Right lobe of liver (tissue), 6 donors: ENCODE results near the gene AFMID. TPM values are rescaled to one million over a fixed set of nuclear protein-coding genes. Genes with fewer than 3 reads are reported as not detected.

ENCODE experiments used
- ATAC-seq, 4 donors: fragments of 200-7000 bp; cut with Tn5 transposase; one replicate each; pipeline ENCODE4 v1.9.1; 2020; ENCODE audit warnings: mild to moderate bottlenecking in 4 of 4, moderate library complexity in 4 of 4
- DNase-seq, 3 donors: peaks; one replicate each; pipeline ENCODE4 v3.0.0-alpha.2; 2020
- H3K27ac ChIP-seq, 3 donors: fragments of 200-600 bp; one replicate each; pipeline ENCODE4 v1.8.0; 2022
- H3K27me3 ChIP-seq, 2 donors: fragments of 200-600 bp; one replicate each; pipeline ENCODE4 v1.8.0; 2022
- H3K36me3 ChIP-seq, 4 donors: fragments of 200-600 bp; sonication (generic) in 1 of 4; one replicate each; pipeline versions ENCODE4 v1.5.1 to v1.8.0; 2017 to 2022; ENCODE audit warnings: control low read depth in 1 of 4
- H3K4me1 ChIP-seq, 4 donors: fragments of 200-600 bp; sonication (generic) in 1 of 4; one replicate each; pipeline versions ENCODE4 v1.5.1 to v1.8.0; 2017 to 2022; ENCODE audit warnings: control low read depth in 1 of 4
- H3K4me3 ChIP-seq, 3 donors: fragments of 200-600 bp; one replicate each; pipeline ENCODE4 v1.8.0; 2022
- H3K9me3 ChIP-seq, 4 donors: fragments of 200-600 bp; sonication (generic) in 1 of 4; one replicate each; pipeline versions ENCODE4 v1.5.1 to v1.8.0; 2017 to 2022; ENCODE audit warnings: control low read depth in 1 of 4
- POLR2A ChIP-seq: fragments of 450-650 bp; IDR thresholded peaks from one replicate; pipeline ENCODE4 v1.6.1; 2017; ENCODE audit warnings: antibody characterized with exemption, mild to moderate bottlenecking
- WGBS: methylation state at CpG from one replicate; pipeline ENCODE4 v1.1.6; 2018; ENCODE audit warnings: low coverage, low lambda C conversion rate; ENCODE audit not compliant: insufficient coverage; ENCODE audit errors: missing lambda C conversion rate; 5-methylcytosine and 5-hydroxymethylcytosine counted together
- intact Hi-C, 2 donors: fragments of 100-400 bp; cut with DNase I; formaldehyde crosslinking; loops; one replicate each; pipeline versions ENCODE4 v1.11.2 to v1.14.1; 2022
- total RNA-seq, 6 experiments: library from RNA; depleted of rRNA in 2 of 6; stranded (reverse); fragments of >200 nt in 2 of 6; fragmentation: NEBNext Ultra II Directional in 3 of 6; extraction: Animal tissue kit (Norgen Biotek cat#: 25700) in 3 of 6; gene quantifications; one replicate each; pipeline versions ENCODE4 v1.1.0 to v1.2.4, GENCODE V29; 2016 to 2023
- TF ChIP-seq, protein P1 (sequence below), 4 donors: fragments of 200-600 bp in 3 of 4; fragments of 450-650 bp in 1 of 4; IDR thresholded peaks; one replicate each; pipeline versions ENCODE4 v1.5.1 to v1.8.0; 2016 to 2022; ENCODE audit warnings: antibody characterized with exemption in 4 of 4, mild to moderate bottlenecking in 2 of 4
- donor health status: DM: no; HTN: yes; CAD: no.
- donor health status: DM: no; HTN: no; CAD: no.
- donor health status: DM: no; HTN: no; CAD: no.
- donor health status: DM: no; HTN: yes; CAD: no.
- donor health status: DM: no; HTN: yes; CAD: no.

AFMID gene
- total RNA-seq, 6 experiments from 2014 or later = 96.6 to 156 (median 142) TPM

- no peak overlapping the region for H3K4me3 ChIP-seq
- H3K36me3 ChIP-seq = no peaks in the 10 kb centered on the region
- H3K4me1 ChIP-seq = no peaks in the 10 kb centered on the region
- TF ChIP-seq, protein P1, sequence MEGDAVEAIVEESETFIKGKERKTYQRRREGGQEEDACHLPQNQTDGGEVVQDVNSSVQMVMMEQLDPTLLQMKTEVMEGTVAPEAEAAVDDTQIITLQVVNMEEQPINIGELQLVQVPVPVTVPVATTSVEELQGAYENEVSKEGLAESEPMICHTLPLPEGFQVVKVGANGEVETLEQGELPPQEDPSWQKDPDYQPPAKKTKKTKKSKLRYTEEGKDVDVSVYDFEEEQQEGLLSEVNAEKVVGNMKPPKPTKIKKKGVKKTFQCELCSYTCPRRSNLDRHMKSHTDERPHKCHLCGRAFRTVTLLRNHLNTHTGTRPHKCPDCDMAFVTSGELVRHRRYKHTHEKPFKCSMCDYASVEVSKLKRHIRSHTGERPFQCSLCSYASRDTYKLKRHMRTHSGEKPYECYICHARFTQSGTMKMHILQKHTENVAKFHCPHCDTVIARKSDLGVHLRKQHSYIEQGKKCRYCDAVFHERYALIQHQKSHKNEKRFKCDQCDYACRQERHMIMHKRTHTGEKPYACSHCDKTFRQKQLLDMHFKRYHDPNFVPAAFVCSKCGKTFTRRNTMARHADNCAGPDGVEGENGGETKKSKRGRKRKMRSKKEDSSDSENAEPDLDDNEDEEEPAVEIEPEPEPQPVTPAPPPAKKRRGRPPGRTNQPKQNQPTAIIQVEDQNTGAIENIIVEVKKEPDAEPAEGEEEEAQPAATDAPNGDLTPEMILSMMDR (IDR thresholded peaks at IDR 0.05) = no peak
- no peak for TF ChIP-seq POLR2A
- no peaks in the 10 kb centered on the region for H3K9me3 ChIP-seq
- DNase-seq = no peak
- ATAC-seq = no peak
- intact Hi-C loops = no loop called here
- peaks cover 0 to 11% of the 10 kb centered on the region in 2 donors for H3K27me3 ChIP-seq
- WGBS = 38% methylated on average over 11 of the region's 13 CpGs
- no peak overlapping the region for H3K27ac ChIP-seq
Measured at GRCh38 chr17:78230252-78230962, 43.2 kb downstream of the AFMID start.

DNA sequence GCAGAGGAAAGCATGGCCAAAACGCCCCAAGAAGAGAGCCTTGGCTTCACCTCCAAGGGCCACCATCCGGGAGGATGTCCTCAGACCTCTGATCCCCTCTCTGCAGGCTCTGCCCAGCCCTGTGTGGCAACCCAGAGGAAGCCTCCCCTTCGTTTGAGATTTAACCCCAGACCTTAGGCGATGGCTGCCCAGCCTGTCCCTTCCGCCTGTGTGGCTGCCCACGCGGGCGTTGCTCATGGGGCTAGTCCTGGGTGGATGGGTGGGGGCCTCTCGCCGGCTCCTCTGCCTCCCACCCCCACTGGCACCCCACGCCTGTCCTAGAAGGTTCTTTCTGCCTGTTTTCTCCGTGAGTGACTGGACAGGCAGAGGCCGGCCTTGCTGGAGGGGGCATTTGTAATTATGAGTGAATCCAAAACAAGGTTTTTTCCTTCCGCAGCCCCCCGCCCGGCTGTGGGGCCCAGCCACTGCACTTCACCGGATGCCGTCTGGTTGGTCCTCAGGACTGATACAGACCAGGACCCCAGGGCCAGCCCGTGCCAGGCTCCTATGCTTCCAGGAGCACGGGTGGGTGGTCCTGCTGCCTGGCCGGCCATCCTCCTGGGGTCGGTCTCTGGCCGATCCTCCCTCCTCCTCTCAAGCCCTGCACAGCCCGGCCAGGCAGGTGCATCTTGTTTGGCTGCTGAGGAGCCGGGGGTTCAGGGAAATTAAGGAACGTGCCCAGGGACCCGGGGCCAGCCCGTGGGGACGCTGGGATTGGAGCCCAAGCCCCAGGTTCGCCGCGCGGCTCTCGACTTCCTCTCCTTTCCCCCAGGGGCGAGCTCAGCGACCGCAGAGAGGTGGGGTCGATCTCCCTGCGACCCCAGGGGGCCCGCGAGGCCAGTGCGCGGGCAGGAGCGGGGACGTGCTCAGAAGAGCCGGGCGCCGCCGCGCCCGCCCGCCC lies 44.1 kb downstream of the AFMID start, which contains the start of gene TMEM235:
TSS of gene TMEM235 (plus strand) at position 636 of the 940 bp plus-strand sequence. CDS start 393 bp downstream, outside the sequence.
- Histone ChIP-seq H3K9me3 (no peaks in the 10 kb centered on the region), H3K27ac (no peak within 1 kb of the TSS), H3K4me3 (no peak within 1 kb of the TSS), H3K4me1 (no peaks in the 10 kb centered on the region), H3K27me3 (peaks cover 0 to 11% of the 10 kb centered on the region in 2 donors), H3K36me3 (no peaks in the 10 kb centered on the region)
- TF ChIP-seq, protein P1 (IDR thresholded peaks at IDR 0.05) = no peak
- no peak for TF ChIP-seq POLR2A
- WGBS = 10% methylated on average over 7 of the region's 52 CpGs
- ATAC-seq (no peak), DNase-seq (no peak)
- intact Hi-C loops = no loop called here

- WGBS = 27% methylated on average over 14 of the region's 55 CpGs
- TF ChIP-seq, protein P1 (IDR thresholded peaks at IDR 0.05) = no peak
- no peak for TF ChIP-seq POLR2A
- no peak overlapping the region for H3K27ac ChIP-seq
- H3K36me3 ChIP-seq = no peaks in the 10 kb centered on the region
- no peaks in the 10 kb centered on the region for H3K4me1 ChIP-seq
- DNase-seq (no peak), ATAC-seq (peak in 2 of 4 donors; percentile 14 to 23)
- no peaks in the 10 kb centered on the region for H3K9me3 ChIP-seq
- H3K27me3 ChIP-seq = peaks cover 0 to 11% of the 10 kb centered on the region in 2 donors
- intact Hi-C loops = no loop called here
- H3K4me3 ChIP-seq = no peak overlapping the region
Measured at GRCh38 chr17:78231991-78232858, 45.1 kb downstream of the AFMID start.

- Histone ChIP-seq H3K27ac (no peak overlapping the region), H3K4me3 (no peak overlapping the region), H3K27me3 (peaks cover 0 to 11% of the 10 kb centered on the region in 2 donors), H3K4me1 (no peaks in the 10 kb centered on the region), H3K36me3 (no peaks in the 10 kb centered on the region), H3K9me3 (no peaks in the 10 kb centered on the region)
- DNase-seq = no peak
- intact Hi-C loops = no loop called here
- no peak for ATAC-seq
- 80% methylated on average over 2 of the region's 2 CpGs for WGBS
- no peak for TF ChIP-seq POLR2A
- TF ChIP-seq, protein P1 (IDR thresholded peaks at IDR 0.05) = no peak
Measured at GRCh38 chr17:78232859-78233173, 45.7 kb downstream of the AFMID start.
